Natural killer cell (primary cell): ENCODE measurements around the gene MAPK1. TPM values are rescaled to one million over a fixed set of nuclear protein-coding genes. Genes with fewer than 3 reads are reported as not detected.
A peak's percentile ranks its signal among the peaks of the same experiment; 100 is the strongest.

ENCODE experiments used
- ATAC-seq, 3 donors: fragments of 150-1000 bp in 2 of 3; fragments of 200-7000 bp in 1 of 3; cut with Tn5 transposase; 1 replicate in 1 of 3; 2 replicates in 2 of 3; pipeline ENCODE4 v1.10.0; 2021; ENCODE audit warnings: mild to moderate bottlenecking in 2 of 3, moderate library complexity in 2 of 3
- DNase-seq, 2 donors: peaks; one replicate each; pipeline versions ENCODE4 v3.0.0 to v3.0.0-alpha.2; 2013 to 2021; ENCODE audit warnings: mixed read lengths in 1 of 2
- H3K27ac ChIP-seq: one replicate; pipeline ENCODE4 v1.5.1; 2013; ENCODE audit warnings: mild to moderate bottlenecking, low read length
- H3K27me3 ChIP-seq: one replicate; pipeline ENCODE4 v1.6.1; 2013; ENCODE audit warnings: low read length; ENCODE audit not compliant: control insufficient read depth, insufficient read depth
- H3K36me3 ChIP-seq: one replicate; pipeline ENCODE4 v1.6.1; 2013; ENCODE audit warnings: low read length; ENCODE audit not compliant: control insufficient read depth, insufficient read depth
- H3K4me1 ChIP-seq: one replicate; pipeline ENCODE4 v1.6.1; 2013; ENCODE audit warnings: low read length; ENCODE audit not compliant: control insufficient read depth, insufficient read depth
- H3K4me3 ChIP-seq: one replicate; pipeline ENCODE4 v1.5.1; 2013; ENCODE audit warnings: low read length
- H3K9me3 ChIP-seq: one replicate; pipeline ENCODE4 v1.6.1; 2013; ENCODE audit warnings: low read length; ENCODE audit not compliant: control insufficient read depth, insufficient read depth
- H3K27ac Mint-ChIP-seq, 2 donors: one replicate each; pipeline ENCODE4 v1.8.0; 2022; ENCODE audit warnings: mild to moderate bottlenecking in 2 of 2, mixed read lengths in 2 of 2, moderate library complexity in 1 of 2
- H3K27me3 Mint-ChIP-seq, 2 donors: one replicate each; pipeline ENCODE4 v1.8.0; 2022; ENCODE audit warnings: low read depth in 2 of 2, mixed read lengths in 2 of 2
- H3K36me3 Mint-ChIP-seq: one replicate; pipeline ENCODE4 v1.8.0; 2022; ENCODE audit warnings: mixed read lengths
- H3K4me1 Mint-ChIP-seq, 2 donors: one replicate each; pipeline ENCODE4 v1.8.0; 2022; ENCODE audit warnings: mixed read lengths in 2 of 2
- H3K4me3 Mint-ChIP-seq: one replicate; pipeline ENCODE4 v1.8.0; 2022; ENCODE audit warnings: mild to moderate bottlenecking, moderate library complexity, mixed read lengths
- H3K9me3 Mint-ChIP-seq, 2 donors: one replicate each; pipeline ENCODE4 v1.8.0; 2022; ENCODE audit warnings: mixed read lengths in 2 of 2
- CTCF ChIP-seq: fragments of 200-600 bp; IDR thresholded peaks from one replicate; pipeline ENCODE4 v1.8.0; 2022; ENCODE audit warnings: antibody characterized with exemption
- WGBS: methylation state at CpG from one replicate; pipeline ENCODE4 v1.1.7; 2013; ENCODE audit warnings: missing lambda C conversion rate; ENCODE audit not compliant: insufficient coverage; 5-methylcytosine and 5-hydroxymethylcytosine counted together
- intact Hi-C: fragments of 100-400 bp; cut with micrococcal nuclease; formaldehyde crosslinking; loops from one replicate; pipeline ENCODE4 v1.14.2; 2022
- total RNA-seq, 4 donors: library from RNA; stranded (reverse); fragments of 120-200 nt in 1 of 4; gene quantifications; one replicate each; pipeline versions ENCODE4 v1.2.3 to v1.2.4, GENCODE V29; 2013 to 2022

Gene MAPK1
- total RNA-seq, 3 donors from 2014 or later (not counting 1 experiment from before 2014, with no cell fraction given), result 189 to 246 (median 214) TPM

GRCh38 chr22:21868651-21869050 is 1.2 kb upstream of the MAPK1 start:
- no peak for DNase-seq
- 99% methylated on average over 6 of the region's 7 CpGs for WGBS
- H3K9me3 Mint-ChIP-seq, result peaks cover 0 to 2% of the 10 kb centered on the region in 2 donors
- peak overlapping the region; percentile 77 for H3K4me3 Mint-ChIP-seq
- no peaks in the 10 kb centered on the region for H3K36me3 ChIP-seq
- TF ChIP-seq CTCF, result no peak
- H3K4me1 Mint-ChIP-seq, result peaks cover 44 to 46% of the 10 kb centered on the region in 2 donors
- no peak for ATAC-seq
- peaks cover 26% of the 10 kb centered on the region for H3K4me1 ChIP-seq
- H3K27ac ChIP-seq, result peak overlapping the region; percentile 99
- H3K9me3 ChIP-seq, result no peaks in the 10 kb centered on the region
- H3K27ac Mint-ChIP-seq, result peak overlapping the region; percentile 92 to 96
- H3K36me3 Mint-ChIP-seq, result no peaks in the 10 kb centered on the region
- H3K4me3 ChIP-seq, result no peak overlapping the region
- H3K27me3 Mint-ChIP-seq, result no peaks in the 10 kb centered on the region
- H3K27me3 ChIP-seq, result no peaks in the 10 kb centered on the region
- intact Hi-C loops, result loop anchor here (5.0 kb wide), 2 partner anchors 36 to 156 kb away; no protein-coding TSS in a partner anchor

- under 1% methylated on average over 91 of the region's 91 CpGs for WGBS
- Histone ChIP-seq H3K36me3 (no peaks in the 10 kb centered on the region), H3K27me3 (no peaks in the 10 kb centered on the region), H3K9me3 (no peaks in the 10 kb centered on the region), H3K27ac (peak overlapping the region; percentile 73), H3K4me3 (peak overlapping the region; percentile 88), H3K4me1 (peaks cover 38% of the 10 kb centered on the region)
- H3K4me1 Mint-ChIP-seq, result peaks cover 54 to 59% of the 10 kb centered on the region in 2 donors
- DNase-seq (peak in 1 of 2 donors; percentile 34), ATAC-seq (peak; percentile 15 to 18 (median 17))
- H3K4me3 Mint-ChIP-seq, result peak overlapping the region; percentile 98
- H3K36me3 Mint-ChIP-seq, result no peaks in the 10 kb centered on the region
- no peaks in the 10 kb centered on the region for H3K27me3 Mint-ChIP-seq
- no peak for TF ChIP-seq CTCF
- intact Hi-C loops, result loop anchor here (2.0 to 5.0 kb wide), 5 partner anchors 35 to 155 kb away; partner anchors contain the start of gene YPEL1
- peak overlapping the region; percentile 94 to 96 for H3K27ac Mint-ChIP-seq
- peaks cover 0 to 2% of the 10 kb centered on the region in 2 donors for H3K9me3 Mint-ChIP-seq
Observed at GRCh38 chr22:21866833-21867527, 465 bp downstream of the MAPK1 start.

- peak overlapping the region; percentile 94 to 96 for H3K27ac Mint-ChIP-seq
- no peaks in the 10 kb centered on the region for H3K27me3 ChIP-seq
- peak in 1 of 2 donors; percentile 34 for DNase-seq
- H3K4me3 Mint-ChIP-seq, result peak overlapping the region; percentile 80
- peaks cover 0 to 2% of the 10 kb centered on the region in 2 donors for H3K9me3 Mint-ChIP-seq
- no peak overlapping the region for H3K27ac ChIP-seq
- H3K4me3 ChIP-seq, result no peak overlapping the region
- H3K4me1 ChIP-seq, result peaks cover 51% of the 10 kb centered on the region
- no peak for TF ChIP-seq CTCF
- no peaks in the 10 kb centered on the region for H3K9me3 ChIP-seq
- no peaks in the 10 kb centered on the region for H3K36me3 ChIP-seq
- peaks cover 73 to 79% of the 10 kb centered on the region in 2 donors for H3K4me1 Mint-ChIP-seq
- no peaks in the 10 kb centered on the region for H3K27me3 Mint-ChIP-seq
- 50% methylated on average over 1 of the region's 3 CpGs for WGBS
- no peak for ATAC-seq
- intact Hi-C loops, result loop anchor here (5.0 kb wide), 2 partner anchors 33 to 153 kb away; no protein-coding TSS in a partner anchor
- H3K36me3 Mint-ChIP-seq, result no peaks in the 10 kb centered on the region
Observed at GRCh38 chr22:21865041-21865440, 2.4 kb downstream of the MAPK1 start.
